ENCODE data around the gene COX4I2. TPM values are rescaled to one million over a fixed set of nuclear protein-coding genes. Genes with fewer than 3 reads are reported as not detected.

COX4I2 gene
- total RNA-seq, 2 donors from 2014 or later: 4.9 TPM; not detected in 1

GRCh38 chr20:31681128-31681727 lies 43.5 kb downstream of the COX4I2 start:
- H3K27ac ChIP-seq: peak overlapping the region; percentile 35 to 86
- no peak overlapping the region for H3K4me3 ChIP-seq
- DNase-seq (ENCODE audit: low spot score) (no peak), ATAC-seq (ENCODE audit: insufficient number of reproducible peaks, low FRiP score, low read depth) (no peak)
- H3K9me3 ChIP-seq: no peaks in the 10 kb centered on the region
- no peaks in the 10 kb centered on the region for H3K27me3 ChIP-seq (replicated peaks; ENCODE audit: insufficient read depth)
- TF ChIP-seq CTCF (IDR thresholded peaks at IDR 0.05): no peak
- no peaks in the 10 kb centered on the region for H3K36me3 ChIP-seq
- H3K4me1 ChIP-seq (ENCODE audit: control insufficient read depth in 1 of 2, low read depth in 2 of 2): peaks cover 83 to 94% of the 10 kb centered on the region in 2 donors

GRCh38 chr20:31681769-31682168 lies 44.1 kb downstream of the COX4I2 start:
- no peak for DNase-seq (ENCODE audit: low spot score)
- H3K9me3 ChIP-seq: no peaks in the 10 kb centered on the region
- peak overlapping the region; percentile 35 to 86 for H3K27ac ChIP-seq
- peaks cover 4% of the 10 kb centered on the region for H3K36me3 ChIP-seq
- ATAC-seq (ENCODE audit: insufficient number of reproducible peaks, low FRiP score, low read depth): no peak
- H3K4me3 ChIP-seq: no peak overlapping the region
- TF ChIP-seq CTCF (IDR thresholded peaks at IDR 0.05): no peak
- no peaks in the 10 kb centered on the region for H3K27me3 ChIP-seq (replicated peaks; ENCODE audit: insufficient read depth)
- H3K4me1 ChIP-seq (ENCODE audit: control insufficient read depth in 1 of 2, low read depth in 2 of 2): peaks cover 81 to 94% of the 10 kb centered on the region in 2 donors

GRCh38 chr20:31682352-31682751 lies 44.6 kb downstream of the COX4I2 start:
- ATAC-seq (ENCODE audit: insufficient number of reproducible peaks, low FRiP score, low read depth): no peak
- Histone ChIP-seq H3K9me3 (no peaks in the 10 kb centered on the region), H3K4me1 (ENCODE audit: control insufficient read depth in 1 of 2, low read depth in 2 of 2) (peaks cover 79 to 89% of the 10 kb centered on the region in 2 donors), H3K36me3 (peaks cover 4% of the 10 kb centered on the region), H3K27me3 (replicated peaks; ENCODE audit: insufficient read depth) (no peaks in the 10 kb centered on the region), H3K27ac (peak overlapping the region; percentile 35 to 86), H3K4me3 (no peak overlapping the region)
- DNase-seq (ENCODE audit: low spot score): no peak
- TF ChIP-seq CTCF (IDR thresholded peaks at IDR 0.05): no peak

GRCh38 chr20:31682927-31683326 lies 45.2 kb downstream of the COX4I2 start:
- H3K4me3 ChIP-seq: no peak overlapping the region
- no peak for ATAC-seq (ENCODE audit: insufficient number of reproducible peaks, low FRiP score, low read depth)
- no peaks in the 10 kb centered on the region for H3K27me3 ChIP-seq (replicated peaks; ENCODE audit: insufficient read depth)
- H3K4me1 ChIP-seq (ENCODE audit: control insufficient read depth in 1 of 2, low read depth in 2 of 2): peaks cover 73 to 86% of the 10 kb centered on the region in 2 donors
- DNase-seq (ENCODE audit: low spot score): no peak
- peak overlapping the region; percentile 35 to 47 for H3K27ac ChIP-seq
- no peaks in the 10 kb centered on the region for H3K9me3 ChIP-seq
- peaks cover 4% of the 10 kb centered on the region for H3K36me3 ChIP-seq
- no peak for TF ChIP-seq CTCF (IDR thresholded peaks at IDR 0.05)

GRCh38 chr20:31684153-31685015 lies 46.7 kb downstream of the COX4I2 start:
- Histone ChIP-seq H3K36me3 (peaks cover 10% of the 10 kb centered on the region), H3K4me1 (ENCODE audit: control insufficient read depth in 1 of 2, low read depth in 2 of 2) (peaks cover 62 to 74% of the 10 kb centered on the region in 2 donors)
- no peak for ATAC-seq (ENCODE audit: insufficient number of reproducible peaks, low FRiP score, low read depth)

More at GRCh38 chr20:31684153-31685015, 46.7 kb downstream of the COX4I2 start:
- Histone ChIP-seq H3K4me3 (no peak overlapping the region), H3K9me3 (no peaks in the 10 kb centered on the region), H3K27ac (peak overlapping the region in 1 of 2 donors; percentile 37), H3K27me3 (replicated peaks; ENCODE audit: insufficient read depth) (no peaks in the 10 kb centered on the region)
- no peak for TF ChIP-seq CTCF (IDR thresholded peaks at IDR 0.05)
- DNase-seq (ENCODE audit: low spot score): no peak
